Stimulated activated CD8-positive, alpha-beta memory T cell treated with anti-CD3 and anti-CD28 coated beads, Interleukin-15, amount 100 ng/mL, for 24 hours (primary cell): ENCODE measurements around the gene UBE2O.

Experiments
- DNase-seq: peaks from one replicate; pipeline ENCODE4 v3.0.0-alpha.2; 2020; ENCODE audit warnings: low read depth

UBE2O gene

DNA sequence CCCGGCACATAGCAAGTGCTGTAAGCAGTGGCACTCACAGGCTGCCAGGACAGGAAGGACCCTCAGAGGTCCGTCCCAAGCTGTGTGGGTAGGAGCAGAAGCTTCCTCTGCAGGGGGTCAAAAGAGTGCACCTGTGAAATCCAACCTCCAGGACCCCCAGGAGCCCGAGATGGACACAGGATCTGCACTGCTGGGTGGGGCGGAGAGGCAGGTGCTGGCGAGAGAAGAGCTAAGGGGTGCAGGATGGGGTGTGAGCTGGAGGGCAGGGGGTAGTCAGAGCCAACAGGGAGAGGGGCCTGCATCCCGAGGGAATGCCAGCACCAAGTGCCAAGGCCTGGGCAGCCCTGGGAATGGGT is 13.8 kb upstream of the UBE2O start:
- no peak for DNase-seq

DNA sequence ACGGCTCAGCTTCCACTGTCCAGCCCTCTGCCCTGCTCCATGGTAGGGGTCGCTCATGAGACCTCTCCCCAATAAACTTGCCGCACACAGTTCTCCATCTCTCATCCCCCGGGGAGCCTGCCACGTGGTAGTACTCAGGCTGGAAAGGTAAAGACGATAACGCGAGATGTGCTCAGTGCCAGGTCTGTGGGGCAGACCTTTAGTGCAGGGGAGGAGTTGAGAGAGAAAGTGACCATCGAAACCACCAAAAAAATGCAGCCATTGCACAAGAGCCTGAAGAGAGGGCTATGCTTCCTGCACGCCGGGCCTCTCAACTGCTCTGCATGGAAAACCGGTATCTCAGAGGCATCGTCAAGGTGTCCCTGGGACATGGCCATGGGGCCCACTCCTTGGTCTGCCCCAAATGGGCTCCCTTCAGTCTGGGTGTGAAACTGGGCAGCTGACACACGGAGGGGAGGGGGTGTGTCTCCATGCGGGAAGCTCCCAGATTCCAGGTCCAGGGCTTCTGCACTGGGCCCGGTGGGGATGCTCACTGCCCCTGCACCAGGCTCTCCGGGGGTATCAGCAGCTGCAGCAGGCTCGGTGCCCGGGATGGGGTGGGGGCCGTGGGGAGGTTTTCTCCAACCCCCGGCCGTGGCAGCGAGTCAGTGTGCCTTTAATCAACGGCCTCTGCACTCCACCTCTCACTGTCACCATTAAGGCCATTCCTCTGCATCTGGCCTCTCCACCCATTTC is 9.8 kb upstream of the UBE2O start:
- DNase-seq = no peak

DNA sequence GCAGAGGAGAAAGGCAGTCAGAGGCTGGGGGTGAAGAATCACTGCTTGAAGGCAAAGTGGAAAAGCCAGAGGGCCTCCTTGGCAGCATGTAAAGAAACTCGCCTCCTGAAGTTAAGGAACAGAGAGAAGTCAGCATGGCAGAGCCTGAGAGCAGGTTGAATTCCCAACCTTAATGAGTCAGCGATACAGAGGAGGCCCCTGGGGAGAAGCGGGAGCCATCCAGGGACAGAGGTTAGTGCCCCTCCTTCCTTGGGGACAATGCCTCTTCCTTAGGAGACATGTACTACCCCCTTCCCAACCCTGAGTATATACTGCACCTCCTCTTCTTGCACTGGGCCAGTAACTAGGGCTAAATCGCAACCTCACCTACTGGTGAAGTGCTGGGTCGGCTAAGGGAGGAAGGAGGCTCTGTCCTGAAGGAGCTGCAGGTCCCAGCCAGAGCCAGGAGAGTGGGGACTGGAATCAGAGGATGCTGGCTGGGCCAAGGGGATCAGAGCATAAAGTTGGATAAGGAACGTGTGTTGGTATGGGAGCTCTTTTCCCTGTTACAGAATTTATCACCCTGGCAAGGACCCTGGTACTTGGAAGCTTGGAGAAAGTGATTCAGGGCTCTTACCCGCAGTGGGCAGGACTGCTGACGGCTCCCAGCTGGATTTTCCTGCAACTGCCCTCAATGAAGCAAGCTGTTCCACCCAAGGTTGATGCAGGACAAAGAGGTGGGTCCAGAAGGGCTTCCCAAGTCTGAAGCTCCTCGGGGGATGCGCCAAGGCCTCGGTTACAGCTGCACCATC is 9.0 kb upstream of the UBE2O start:
- no peak for DNase-seq

DNA sequence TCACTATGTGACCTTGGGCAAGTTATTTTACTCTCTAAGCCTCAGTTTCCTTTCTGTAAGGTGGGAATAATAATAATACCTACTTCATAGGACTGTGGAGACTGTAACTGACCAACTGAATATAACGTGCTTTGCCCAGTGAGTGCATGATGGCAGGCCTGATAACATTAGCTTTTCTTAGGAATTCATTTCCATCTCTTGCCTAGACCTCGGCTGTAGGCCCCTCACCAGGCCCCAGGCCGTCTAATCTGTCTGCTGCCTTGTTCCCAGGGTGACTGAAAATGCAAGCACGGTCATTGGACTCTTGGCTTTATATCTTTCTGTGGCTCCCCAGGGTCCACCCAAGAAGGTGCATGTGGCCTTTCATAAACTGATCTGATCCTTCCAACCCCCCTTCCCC is 6.7 kb upstream of the UBE2O start:
- DNase-seq = no peak

DNA sequence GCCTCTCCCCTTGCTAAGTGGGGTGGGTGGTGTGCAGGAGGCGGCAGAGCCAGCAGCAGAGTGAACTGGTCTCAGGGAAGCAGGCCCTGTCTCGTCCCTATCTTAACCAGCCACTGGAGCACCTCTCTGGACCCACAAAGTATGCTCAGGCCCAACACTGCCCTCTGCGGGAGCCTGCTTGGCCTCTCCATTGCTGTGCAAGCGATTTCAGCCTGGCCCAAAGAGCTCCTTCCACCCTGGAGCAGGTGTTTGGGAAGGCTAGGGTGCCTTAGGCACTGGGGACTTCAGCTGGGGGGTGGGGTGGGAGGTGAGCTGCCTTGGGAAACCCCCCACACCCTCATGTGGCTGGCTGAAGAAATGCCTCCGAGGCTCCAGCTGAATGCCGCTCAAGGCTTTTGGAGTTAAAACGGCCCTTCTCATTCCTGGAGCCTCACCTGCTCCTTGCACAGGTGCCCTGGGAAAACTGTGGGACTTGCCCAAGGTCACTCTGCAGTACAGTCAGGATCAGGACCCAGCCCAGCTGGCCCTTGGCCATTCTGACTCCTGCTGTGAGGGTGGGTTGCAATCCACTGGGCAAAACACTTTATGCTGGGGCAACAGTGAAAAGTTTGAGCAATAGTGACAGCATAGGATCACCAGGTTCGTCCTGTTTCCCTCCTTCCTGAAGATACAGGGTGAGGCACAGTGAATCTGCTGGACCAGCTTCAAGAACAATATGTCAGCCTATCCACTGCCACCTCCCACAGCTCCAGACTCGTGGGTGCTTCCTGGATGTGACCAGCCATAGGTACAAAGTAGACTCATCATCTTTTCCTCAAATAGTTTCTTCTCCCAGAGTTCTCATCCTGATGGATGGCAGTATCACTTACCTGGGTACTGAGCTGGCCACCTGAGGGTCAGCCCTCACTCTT is 5.9 kb upstream of the UBE2O start:
- DNase-seq = no peak

DNA sequence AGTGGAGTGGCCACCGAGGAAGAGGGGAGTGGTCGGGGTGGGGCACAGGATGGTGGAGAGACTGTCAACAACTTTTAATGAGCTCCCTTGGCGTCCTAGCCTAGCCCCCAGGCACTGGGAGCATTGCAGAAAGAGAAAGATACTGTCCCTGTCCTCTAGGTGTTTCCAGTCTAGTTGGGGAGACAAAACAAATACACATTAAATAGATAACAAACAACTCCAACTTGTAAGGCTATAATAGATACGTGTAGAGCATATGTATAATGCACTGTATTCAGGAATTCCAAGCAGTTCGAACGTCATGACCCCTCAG is 435 bp upstream of the UBE2O start:
- DNase-seq = no peak

DNA sequence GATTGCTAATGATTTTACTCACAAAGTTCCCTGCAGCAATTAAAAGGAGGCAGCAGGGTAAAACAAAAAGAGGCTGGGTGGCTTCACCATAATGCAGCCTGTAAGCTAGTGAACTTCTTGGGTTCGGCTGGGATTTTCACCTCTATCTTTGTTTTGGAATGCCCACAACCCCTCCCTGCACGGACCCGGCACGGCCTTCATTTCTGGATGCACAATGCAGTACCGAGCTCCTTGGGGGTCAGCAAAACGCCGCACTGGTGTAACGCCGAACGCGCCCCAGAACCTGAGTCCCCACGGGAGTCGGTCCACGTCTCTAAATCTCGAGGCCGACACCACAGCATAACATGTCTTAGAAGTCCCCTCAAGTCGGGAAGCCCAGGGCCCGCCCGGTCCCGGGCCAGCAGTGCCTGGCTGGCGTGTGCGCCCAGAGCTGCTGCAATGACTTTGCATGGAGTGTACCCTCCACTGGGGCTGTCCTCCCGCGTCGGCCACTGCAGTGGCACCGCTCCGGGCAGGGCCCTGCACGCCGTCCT is 759 bp downstream of the UBE2O start:
- no peak for DNase-seq

DNA sequence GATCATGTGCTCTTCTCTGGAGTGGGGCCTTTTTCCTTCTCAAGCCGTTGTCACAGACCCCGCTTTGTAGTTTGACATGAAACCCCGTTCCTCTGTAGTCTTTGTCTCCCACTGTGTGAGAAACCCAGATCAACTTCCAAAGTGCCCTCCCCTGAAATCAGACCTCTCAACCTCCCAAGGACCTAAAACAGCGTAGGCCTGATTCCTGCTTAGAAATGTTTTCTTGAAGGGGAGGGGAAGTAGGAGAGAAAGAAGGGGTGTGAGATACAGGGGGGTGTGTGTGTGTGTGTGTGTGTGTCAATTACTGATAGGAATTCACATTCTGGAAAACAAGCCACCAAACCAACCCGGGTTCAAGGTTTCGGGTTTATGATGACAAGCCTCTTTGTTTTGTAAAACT is 1.4 kb downstream of the UBE2O start:
- DNase-seq = no peak

DNA sequence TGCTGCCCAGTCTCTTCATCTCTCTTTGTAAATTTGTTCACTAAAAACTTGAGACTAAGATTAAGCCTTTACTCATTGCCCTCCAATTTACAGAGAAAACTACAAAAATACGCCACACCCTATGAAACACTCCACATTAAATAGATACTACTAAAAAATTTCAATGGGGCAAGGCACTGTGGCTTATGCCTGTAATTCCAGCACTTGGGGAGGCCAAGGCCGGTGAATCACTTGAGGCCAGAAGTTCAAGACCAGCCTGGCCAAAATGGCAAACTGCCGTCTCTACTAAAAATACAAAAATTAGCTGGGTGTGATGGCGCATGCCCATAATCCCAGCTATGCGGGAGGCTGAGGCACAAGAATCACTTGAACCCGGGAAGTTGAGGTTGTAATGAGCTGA is 3.8 kb downstream of the UBE2O start:
- DNase-seq = no peak

DNA sequence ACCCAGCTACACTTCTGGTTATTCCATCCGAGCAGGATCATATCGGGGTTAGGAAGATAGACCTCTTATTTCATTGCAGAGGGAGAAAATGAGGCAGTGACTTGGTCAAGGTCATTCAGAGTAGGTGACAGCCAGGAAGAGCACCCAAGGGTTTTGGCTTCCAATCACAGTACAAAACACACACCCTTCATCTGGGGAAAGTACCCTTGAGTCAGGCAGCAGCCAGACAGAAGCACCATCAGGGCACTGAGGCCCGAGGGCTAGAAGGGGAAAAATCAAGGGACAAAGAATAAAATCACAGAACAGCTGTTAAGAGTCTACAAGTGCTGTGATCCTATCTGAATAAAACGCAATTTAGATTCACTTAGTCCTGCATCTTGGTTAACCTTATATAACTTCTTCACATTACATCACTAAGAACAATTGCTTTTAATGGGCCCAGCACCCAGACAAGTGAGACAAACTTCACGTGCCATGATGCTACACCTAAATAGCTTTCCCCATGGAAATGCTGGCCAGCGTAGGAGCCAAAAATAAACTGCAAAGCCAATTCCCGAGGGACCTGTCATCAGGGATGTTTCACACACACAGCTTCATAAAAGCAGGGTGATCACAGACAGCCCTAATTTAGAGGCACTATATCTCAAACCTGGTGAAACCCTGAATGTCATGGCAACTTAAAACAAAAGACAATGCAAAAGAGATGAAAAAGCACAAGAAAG is 4.9 kb downstream of the UBE2O start:
- no peak for DNase-seq

DNA sequence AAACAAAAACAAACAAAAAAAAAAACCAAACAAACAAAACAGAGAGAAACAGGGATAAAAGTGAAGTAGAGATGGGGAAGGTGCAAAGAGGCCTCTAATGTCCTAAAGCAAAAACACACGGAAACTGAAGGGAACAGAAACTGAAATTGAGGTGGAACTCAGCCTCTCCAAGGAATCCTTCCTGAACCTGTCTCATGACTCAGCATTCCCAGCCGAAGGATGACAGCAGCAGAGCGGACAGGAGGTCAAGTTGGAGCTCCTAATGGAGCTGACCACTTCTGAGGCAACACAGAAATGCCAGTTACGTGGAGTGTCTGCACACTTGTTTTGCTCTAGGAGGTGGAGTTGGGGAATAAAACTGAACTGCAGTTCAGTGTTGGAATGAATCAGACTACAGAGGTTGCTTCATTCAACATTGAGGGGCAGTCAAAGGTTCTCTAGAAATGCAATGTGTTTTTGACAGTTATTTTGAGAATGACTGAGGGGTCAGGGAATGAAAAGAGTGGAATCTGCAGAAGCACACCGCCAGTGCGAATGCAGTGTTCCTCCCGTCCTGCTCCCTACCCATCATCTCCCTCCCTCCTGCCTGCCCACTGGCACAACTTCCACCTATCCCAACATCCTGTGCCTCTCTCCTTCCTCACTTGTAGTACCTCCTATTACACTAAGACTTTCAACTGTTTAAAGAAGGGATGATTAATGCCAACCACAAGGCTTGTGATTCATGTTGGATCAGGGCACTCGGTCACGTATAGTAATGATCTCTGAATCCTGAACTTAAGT is 6.3 kb downstream of the UBE2O start:
- no peak for DNase-seq

DNA sequence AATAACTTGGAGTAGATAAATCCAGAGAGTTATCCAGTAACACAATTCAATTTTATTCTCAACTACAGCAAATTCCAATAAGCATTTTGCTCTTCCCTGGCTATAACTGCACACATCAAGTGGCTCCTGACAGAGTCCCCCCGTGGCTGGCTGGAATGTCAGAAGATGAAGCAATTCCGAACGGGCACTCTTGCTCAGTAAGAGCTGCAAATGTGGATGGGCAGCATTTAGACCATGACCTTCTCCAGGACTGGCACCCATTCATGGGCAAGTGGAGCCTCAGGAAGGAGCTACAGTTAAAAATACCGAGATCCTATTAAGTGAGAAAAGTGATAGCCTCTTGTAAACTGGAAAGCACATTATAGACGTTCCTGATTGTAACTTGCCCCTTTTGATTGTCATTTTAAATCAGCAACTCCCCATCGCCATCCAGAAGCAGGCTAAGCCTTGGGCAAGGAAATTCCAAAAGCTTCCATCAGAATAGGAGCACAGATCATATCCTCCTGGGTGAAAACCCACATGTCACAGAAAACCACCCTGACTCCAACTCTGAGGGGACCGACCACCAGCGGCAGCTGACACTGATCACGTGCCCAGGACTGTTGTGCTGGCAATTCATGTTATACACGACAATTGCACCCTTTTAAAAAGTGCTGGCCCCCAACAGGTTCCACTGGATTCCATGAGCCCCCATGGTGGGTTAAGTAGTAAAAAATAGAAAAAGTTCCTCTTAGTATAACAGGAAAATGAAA is 7.1 kb downstream of the UBE2O start:
- no peak for DNase-seq

DNA sequence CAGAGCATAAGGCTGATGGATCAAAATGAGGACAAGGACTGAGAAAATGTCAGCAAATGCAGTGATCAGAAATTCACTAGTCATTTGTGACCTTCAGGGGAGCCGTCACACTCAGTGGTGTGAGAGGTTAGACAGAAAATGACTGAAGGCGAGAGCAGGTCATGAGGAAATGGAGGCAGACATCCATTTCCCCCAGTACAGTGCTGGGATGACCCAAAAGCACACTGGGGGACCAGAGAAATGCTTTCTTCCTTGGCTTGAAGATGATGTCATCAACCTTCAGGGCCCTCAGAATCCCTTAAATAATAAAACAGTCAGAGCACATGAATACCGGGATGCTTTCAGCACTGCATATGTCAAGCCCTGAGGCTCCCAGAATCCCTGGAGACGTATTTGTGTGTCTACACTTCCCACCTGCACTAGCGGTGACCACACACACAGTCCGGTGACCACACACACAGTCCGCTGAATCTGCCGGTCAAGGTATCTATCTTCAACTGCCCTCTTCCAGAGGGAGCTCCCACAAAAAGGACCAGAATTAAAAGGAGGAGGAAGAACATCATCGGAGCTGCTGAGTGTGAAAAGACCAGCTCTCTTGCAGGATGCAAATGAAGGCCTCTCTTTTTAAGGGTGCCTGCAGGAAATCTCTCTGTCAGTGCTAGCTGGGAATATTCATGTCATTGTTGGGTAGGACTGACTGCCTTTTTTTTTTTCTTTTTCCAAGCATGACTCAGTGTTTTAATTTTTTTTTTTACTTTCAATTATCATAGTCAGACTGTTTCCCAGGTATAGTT is 8.2 kb downstream of the UBE2O start:
- no peak for DNase-seq

DNA sequence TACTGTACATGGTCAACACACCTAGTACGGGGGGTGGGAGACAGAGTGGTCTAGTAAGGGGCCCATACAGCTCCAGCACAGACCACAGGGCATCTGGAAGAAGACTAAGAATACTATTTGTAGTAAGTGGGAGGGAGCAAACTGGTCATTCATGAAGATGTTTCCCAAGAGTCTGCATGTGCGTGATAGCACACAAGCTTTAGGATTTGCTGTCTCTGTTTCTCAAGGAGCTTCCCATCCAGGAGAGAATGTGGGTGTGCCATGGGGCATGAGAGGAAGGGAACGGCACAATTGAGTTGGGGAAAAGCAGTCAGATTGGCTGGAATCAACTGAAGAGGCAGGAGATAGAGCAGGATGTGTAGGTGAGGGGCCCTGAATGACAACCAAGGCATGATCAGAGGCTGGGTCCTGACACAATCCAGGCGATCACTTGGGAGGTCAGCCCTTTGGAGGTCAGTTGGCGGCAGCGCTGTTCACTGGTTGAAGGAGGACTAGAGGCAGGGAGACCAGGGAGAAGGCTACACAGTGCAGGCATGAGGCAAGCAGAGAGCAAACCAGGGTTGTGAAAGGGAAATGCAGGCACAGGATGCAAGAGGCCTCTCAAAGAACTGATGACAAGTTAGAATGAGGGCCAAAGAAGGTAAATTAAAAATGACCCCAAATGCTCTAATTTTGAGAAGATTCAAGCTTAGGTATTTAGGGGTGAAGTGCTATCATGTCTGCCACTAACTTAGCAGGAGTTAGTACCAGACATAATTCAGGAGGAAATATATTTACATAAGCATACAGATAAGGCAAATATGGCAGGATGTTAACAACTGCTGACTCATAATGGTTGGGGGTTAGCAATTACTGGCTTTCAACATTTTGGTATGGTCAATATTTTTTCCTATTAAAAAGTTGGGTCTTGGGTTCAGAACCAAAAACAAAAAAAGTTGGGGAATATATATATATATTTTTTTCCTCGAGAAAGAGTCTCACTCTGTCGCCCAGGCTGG is 10.3 kb downstream of the UBE2O start:
- no peak for DNase-seq

DNA sequence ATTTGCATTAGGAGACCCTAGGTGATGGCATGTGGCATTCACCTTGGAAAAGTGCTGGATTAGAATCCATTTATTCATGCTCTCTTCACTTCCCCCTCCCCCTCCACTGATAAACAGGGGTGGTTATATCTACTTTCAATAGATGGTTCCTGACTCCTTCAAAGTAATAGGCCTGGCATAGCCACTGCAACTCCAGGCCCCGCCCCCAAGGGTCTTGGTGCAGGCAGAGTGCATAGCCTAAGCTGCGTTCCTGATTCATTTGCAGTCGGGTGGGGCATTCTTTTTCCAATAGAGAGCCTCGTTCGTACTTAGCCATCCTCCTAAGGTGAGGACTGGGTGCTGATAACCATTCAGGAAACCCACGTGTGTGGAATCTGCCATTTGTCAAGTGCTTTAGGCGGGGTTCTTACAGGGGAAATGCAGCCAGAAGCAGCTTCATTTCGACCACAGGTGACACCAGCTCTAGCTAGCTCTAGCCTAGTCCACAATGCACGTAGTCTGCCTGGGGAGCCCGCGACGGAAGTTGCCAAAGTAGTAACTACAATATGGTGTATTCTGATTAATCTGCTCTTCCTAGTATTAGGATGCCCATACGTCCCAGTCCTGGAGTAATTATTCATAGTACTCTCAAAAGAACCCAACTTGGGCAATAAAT is 11.1 kb downstream of the UBE2O start:
- DNase-seq = no peak

DNA sequence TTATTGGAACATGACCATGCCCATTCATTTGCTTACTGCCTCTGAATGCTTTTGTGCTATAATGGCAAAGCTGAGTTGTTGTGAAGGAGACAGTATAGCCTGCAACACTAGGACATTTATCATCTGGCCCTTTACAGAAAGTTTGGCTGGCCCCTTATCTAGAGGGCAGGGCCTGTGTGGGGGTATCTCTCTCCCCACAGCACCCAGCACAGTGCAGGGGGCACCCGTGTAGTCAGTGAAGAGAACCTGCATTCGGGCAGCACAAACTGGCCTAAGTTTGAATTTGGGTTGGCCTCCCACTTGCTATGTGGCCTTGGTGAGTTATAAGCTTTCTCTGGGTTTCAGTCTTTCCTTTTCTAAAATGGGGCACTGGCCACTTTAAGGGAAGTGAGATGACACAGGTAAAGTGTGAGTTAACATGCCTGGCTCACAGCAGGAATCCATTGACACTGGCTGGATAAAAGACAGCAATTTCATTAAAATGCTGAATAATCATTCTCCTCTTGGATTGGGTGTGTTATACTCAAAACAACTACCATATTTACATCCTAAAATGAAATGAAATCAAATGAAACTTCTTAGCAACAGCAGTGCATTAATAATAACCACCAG is 12.1 kb downstream of the UBE2O start:
- no peak for DNase-seq

DNA sequence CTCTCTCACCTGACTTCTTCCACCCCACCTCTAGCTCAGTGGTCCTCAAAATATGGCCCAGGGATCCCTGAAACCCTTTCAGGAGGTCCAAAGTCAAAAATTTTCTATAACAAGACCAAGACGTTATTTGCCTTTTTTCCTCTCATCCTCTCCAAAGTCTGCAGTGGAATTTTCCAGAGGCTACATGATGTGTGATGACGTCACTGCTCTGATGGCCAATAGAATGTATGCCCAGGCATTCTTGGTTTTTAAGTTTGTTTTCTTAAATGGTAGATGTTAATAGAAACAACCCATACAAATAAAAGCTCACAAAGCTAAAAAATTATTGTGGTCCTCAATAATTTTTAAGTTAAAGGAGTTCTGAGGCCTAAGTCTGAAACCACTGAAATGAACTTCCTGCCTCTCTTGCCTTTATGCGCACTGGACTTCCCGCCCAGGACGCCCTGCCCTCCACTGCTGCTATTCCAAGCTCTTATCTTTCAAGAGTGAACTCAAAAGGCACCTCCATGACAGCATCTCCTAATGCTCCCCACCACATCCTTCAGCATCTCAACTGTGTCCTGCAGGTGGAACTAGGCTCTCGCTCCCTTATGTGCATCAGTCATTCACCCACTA is 13.5 kb downstream of the UBE2O start:
- no peak for DNase-seq
